Lower leg skin (tissue), 4 donors: ENCODE measurements around the gene MICALL2. TPM values are rescaled to one million over a fixed set of nuclear protein-coding genes. Genes with fewer than 3 reads are reported as not detected.

Experiments
- DNase-seq, 2 donors: peaks; one replicate each; pipeline ENCODE4 v3.0.0-alpha.2; 2019; ENCODE audit warnings: low spot score in 2 of 2
- H3K4me3 ChIP-seq: fragments of 200-600 bp; sonication (generic); 2 replicates; pipeline ENCODE4 v1.5.1; 2017; ENCODE audit warnings: mild to moderate bottlenecking, low read depth; ENCODE audit not compliant: poor library complexity, severe bottlenecking
- CTCF ChIP-seq, 3 donors: fragments of 450-650 bp; IDR thresholded peaks; one replicate each; pipeline ENCODE4 v1.5.1; 2016; ENCODE audit warnings: antibody characterized with exemption in 3 of 3, mild to moderate bottlenecking in 3 of 3, moderate library complexity in 2 of 3
- POLR2A ChIP-seq, 2 donors: fragments of 450-650 bp; IDR thresholded peaks; one replicate each; pipeline ENCODE4 v1.6.1; 2016 to 2017; ENCODE audit warnings: antibody characterized with exemption in 2 of 2, mild to moderate bottlenecking in 1 of 2, moderate library complexity in 1 of 2
- WGBS, 2 donors: methylation state at CpG; one replicate each; pipeline ENCODE4 v1.1.5; 2018; 5-methylcytosine and 5-hydroxymethylcytosine counted together
- intact Hi-C: fragments of 100-400 bp; cut with DNase I; formaldehyde crosslinking; loops from one replicate; pipeline ENCODE4 v1.15.0; 2023; ENCODE audit warnings: low total_unique reads
- total RNA-seq, 4 donors: library from RNA; depleted of rRNA; stranded (reverse); fragments of >200 nt; gene quantifications; one replicate each; pipeline ENCODE4 v1.1.0, GENCODE V29; 2016

MICALL2 gene
- total RNA-seq, 4 donors from 2014 or later = 10.4 to 17.0 (median 14.0) TPM

GRCh38 chr7:1502845-1503244 is 43.6 kb upstream of the MICALL2 start:
- 82 to 83% methylated on average over 20 of the region's 20 CpGs for WGBS, 2 donors
- intact Hi-C loops = no loop called here
- no peak overlapping the region for H3K4me3 ChIP-seq

GRCh38 chr7:1501487-1502270 is 42.4 kb upstream of the MICALL2 start:
- no peak for TF ChIP-seq POLR2A (IDR thresholded peaks at IDR 0.05)
- no peak for TF ChIP-seq CTCF (IDR thresholded peaks at IDR 0.05)
- WGBS, 2 donors = 88% methylated on average over 21 of the region's 21 CpGs
- no peak for DNase-seq
- no peak overlapping the region for H3K4me3 ChIP-seq
- intact Hi-C loops = no loop called here

More at GRCh38 chr7:1502845-1503244, 43.6 kb upstream of the MICALL2 start:
- TF ChIP-seq POLR2A (IDR thresholded peaks at IDR 0.05) (no peak), CTCF (IDR thresholded peaks at IDR 0.05) (no peak)
- no peak for DNase-seq

GRCh38 chr7:1500064-1500807 is 41.0 kb upstream of the MICALL2 start:
- no peak for DNase-seq
- intact Hi-C loops = no loop called here
- TF ChIP-seq POLR2A (IDR thresholded peaks at IDR 0.05) (no peak), CTCF (IDR thresholded peaks at IDR 0.05) (no peak)
- 94 to 95% methylated on average over 33 of the region's 34 CpGs for WGBS, 2 donors
- no peak overlapping the region for H3K4me3 ChIP-seq

- intact Hi-C loops = no loop called here
- H3K4me3 ChIP-seq = no peak overlapping the region
- 82% methylated on average over 25 to 27 of the region's 33 CpGs for WGBS, 2 donors
- TF ChIP-seq CTCF (IDR thresholded peaks at IDR 0.05) (no peak), POLR2A (IDR thresholded peaks at IDR 0.05) (no peak)
- DNase-seq = no peak
These were observed 40.2 kb upstream of the MICALL2 start for GRCh38 chr7:1499367-1500029.

GRCh38 chr7:1498370-1499305 is 39.4 kb upstream of the MICALL2 start:
- no peak overlapping the region for H3K4me3 ChIP-seq
- TF ChIP-seq CTCF (IDR thresholded peaks at IDR 0.05) (no peak), POLR2A (IDR thresholded peaks at IDR 0.05) (no peak)
- 92 to 94% methylated on average over 45 to 56 of the region's 62 CpGs for WGBS, 2 donors
- intact Hi-C loops = no loop called here
- DNase-seq = no peak
